Astrocyte of the spinal cord (primary cell): ENCODE data around the gene SLC35E4.
"Not testable (repeated sequence)": the region's sequence is repeated elsewhere in the genome, so short reads cannot be mapped to it uniquely, and the experiment has no call there.

Source experiments
- DNase-seq: peaks from one replicate; pipeline ENCODE4 v3.0.0; 2011; ENCODE audit warnings: low read depth, low spot score
- H3K4me3 ChIP-seq: 2 replicates; pipeline ENCODE4 v1.5.1; 2011; ENCODE audit warnings: low read depth, mild to moderate bottlenecking, low read length, moderate library complexity
- in situ Hi-C: cut with HindIII; loops from 2 replicates; pipeline ENCODE4 v1.10.0; 2017; ENCODE audit warnings: low sequenced_read_pairs
- TF ChIP-seq, protein P1 (sequence below): IDR thresholded peaks from 2 replicates; pipeline ENCODE4 v1.5.1; 2012; ENCODE audit warnings: low read depth, mild to moderate bottlenecking, low read length, inconsistent platforms

Gene SLC35E4

DNA sequence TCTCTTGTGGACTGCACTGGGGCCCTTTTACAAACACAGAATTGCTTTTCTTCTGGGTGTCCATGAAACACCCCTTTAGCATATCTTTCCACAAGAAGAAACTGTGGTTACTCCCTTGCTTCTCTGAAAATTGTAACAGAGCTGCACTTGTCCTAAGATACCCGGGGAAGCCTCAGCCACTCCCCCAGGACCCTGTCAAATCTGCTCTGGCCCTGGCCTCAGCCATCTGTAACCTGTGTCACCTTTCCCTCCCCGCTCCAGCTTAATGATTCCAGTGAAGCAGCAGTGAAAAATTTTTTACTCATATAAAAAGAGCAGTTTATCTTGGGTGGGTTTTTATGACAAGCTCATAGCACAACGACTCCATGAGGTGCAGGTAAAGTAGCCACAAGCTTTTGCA lies 35.5 kb downstream of the SLC35E4 start:
- TF ChIP-seq, protein P1, sequence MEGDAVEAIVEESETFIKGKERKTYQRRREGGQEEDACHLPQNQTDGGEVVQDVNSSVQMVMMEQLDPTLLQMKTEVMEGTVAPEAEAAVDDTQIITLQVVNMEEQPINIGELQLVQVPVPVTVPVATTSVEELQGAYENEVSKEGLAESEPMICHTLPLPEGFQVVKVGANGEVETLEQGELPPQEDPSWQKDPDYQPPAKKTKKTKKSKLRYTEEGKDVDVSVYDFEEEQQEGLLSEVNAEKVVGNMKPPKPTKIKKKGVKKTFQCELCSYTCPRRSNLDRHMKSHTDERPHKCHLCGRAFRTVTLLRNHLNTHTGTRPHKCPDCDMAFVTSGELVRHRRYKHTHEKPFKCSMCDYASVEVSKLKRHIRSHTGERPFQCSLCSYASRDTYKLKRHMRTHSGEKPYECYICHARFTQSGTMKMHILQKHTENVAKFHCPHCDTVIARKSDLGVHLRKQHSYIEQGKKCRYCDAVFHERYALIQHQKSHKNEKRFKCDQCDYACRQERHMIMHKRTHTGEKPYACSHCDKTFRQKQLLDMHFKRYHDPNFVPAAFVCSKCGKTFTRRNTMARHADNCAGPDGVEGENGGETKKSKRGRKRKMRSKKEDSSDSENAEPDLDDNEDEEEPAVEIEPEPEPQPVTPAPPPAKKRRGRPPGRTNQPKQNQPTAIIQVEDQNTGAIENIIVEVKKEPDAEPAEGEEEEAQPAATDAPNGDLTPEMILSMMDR: no peak
- H3K4me3 ChIP-seq: no peak overlapping the region
- DNase-seq: no peak
- in situ Hi-C loops: no loop called here

DNA sequence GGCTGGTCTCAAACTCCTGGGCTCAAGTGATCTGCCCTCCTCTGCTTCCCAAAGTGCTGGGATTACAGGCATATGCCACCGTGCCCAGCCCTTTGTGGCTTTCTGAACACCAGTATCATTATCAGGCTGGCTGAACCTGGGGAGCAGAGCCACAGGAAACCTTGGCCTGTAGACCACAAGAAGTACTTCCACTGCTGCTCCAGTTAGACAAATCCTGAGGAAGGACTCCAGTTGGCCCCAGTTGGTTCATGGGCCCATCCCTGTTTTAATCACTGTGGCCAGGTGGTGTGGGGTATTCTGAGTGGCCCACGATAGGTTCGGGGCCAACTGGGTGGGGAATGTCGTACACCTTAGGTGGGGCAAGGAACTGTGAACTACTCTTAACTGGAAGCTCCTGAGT lies 37.6 kb downstream of the SLC35E4 start:
- DNase-seq: no peak
- TF ChIP-seq, protein P1: no peak
- no peak overlapping the region for H3K4me3 ChIP-seq
- in situ Hi-C loops: no loop called here

DNA sequence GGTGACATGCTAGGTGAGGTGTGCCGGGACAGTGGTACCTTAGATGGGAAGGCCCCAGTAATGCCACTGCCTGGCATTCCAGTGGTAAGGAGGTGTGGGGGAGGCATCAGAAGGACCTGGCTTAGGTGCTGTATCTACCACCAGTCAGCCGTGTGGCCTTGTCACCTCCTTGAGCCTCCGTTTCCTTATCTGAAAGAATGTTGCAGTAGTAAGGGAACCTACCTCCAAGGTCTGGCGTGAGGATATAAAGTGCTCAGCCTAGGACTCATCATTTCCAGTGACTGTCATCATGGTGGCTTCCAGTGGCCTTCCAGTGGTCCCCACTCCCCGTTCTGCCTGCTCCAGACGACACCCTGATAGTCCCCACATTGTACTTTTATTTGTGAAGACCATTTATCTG lies 38.9 kb downstream of the SLC35E4 start:
- H3K4me3 ChIP-seq: no peak overlapping the region
- in situ Hi-C loops: no loop called here
- TF ChIP-seq, protein P1: no peak
- DNase-seq: no peak

- no peak for DNase-seq
- TF ChIP-seq, protein P1: no peak
- in situ Hi-C loops: no loop called here
- no peak overlapping the region for H3K4me3 ChIP-seq
These were observed 39.9 kb downstream of the SLC35E4 start for GRCh38 chr22:30675436-30675835.

GRCh38 chr22:30676565-30676964 lies 41.0 kb downstream of the SLC35E4 start:
- H3K4me3 ChIP-seq, DNase-seq, in situ Hi-C loops: not testable (repeated sequence)

DNA sequence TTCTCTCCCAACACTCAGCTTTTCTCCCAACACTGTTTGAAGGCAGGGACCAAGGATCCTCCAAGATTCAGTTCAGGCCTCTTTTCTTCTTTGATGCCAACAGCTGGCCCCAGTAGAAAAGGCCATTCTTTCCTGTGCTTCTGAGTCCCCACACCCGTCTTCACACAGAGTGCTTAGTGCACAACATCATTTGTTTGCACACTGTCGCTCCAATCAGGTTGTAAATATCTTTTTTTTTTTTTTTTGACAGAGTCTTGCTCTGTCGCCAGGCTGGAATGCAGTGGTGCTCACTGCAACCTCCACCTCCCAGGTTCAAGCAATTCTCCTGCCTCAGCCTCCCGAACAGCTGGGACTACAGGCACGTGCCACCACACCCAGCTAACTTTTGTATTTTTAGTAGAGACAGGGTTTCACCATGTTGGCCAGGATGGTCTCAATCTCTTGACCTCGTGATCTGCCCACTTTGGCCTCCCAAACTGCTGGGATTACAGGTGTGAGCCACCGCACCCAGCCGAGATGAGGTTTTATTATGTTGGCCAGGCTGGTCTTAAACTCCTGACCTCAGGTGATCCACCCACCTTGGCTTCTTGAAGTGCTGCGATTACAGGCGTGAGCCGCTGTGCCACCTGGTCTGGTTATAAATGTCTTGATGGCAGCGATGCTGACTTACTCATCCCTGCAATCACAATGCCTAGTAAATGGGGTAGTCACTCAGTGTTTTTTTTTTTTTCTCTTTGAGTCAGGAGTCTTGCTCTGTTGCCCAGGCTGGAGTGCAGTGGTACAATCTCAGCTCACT lies 44.5 kb downstream of the SLC35E4 start:
- in situ Hi-C loops: not testable (repeated sequence)

DNA sequence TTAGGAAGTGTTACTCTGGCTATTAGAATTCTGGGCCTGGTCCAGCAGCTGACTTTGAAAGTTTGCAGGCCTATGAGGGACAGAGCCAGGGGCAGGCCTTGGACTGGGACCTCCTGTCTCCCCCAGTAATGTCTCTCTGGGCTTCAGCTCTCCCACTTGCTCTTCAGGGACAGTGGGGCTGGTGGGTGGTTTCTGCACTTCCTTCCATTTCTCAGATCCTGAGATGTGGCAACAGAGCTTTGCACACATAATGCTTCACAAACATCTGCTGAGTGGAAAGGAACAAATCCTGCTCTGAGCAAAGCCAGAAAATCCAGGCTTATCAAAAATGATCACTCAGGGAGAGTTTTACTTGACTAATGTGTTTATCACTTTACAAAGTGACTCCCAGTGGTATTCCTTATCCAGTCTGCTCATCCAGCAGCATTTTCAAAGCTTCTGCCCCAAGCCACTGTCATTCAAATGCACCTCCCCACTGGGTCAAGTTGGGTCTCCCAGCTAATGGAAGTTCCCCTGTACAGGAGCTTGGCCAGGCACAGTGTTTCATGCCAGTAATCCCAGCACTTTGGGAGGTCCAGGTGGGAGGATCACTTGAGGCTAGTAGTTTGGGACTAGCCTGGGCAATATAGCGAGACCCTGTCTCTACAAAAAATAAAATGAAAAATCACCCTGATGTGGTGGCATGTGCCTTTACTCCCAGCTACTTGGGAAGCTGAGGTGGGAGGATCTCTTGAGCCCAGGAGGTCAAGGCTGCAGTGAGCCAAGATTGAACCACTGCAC lies 45.6 kb downstream of the SLC35E4 start:
- H3K4me3 ChIP-seq: no peak overlapping the region
- no peak for DNase-seq
- TF ChIP-seq, protein P1: no peak
- in situ Hi-C loops: no loop called here

More for the DNA sequence above, 44.5 kb downstream of the SLC35E4 start:
- DNase-seq, H3K4me3 ChIP-seq: not testable (repeated sequence)
